HG02642 (cell line): ENCODE measurements around the gene RARS1.
A peak's percentile ranks its signal among the peaks of the same experiment; 100 is the strongest.

Experiments used
- ATAC-seq: cut with Tn5 transposase; IDR thresholded peaks from one replicate; pipeline ENCODE4 v1.9.1; 2021; ENCODE audit warnings: mild to moderate bottlenecking; ENCODE audit not compliant: unreplicated experiment, poor library complexity

The RARS1 gene

GRCh38 chr5:168486136-168486879, at the start of gene RARS1:
Gene RARS1 (plus strand): TSS chr5:168486471. CDS start chr5:168486499, 28 bp downstream.
- ATAC-seq: peak; percentile 93

GRCh38 chr5:168438349-168438748, 47.9 kb upstream of the RARS1 start:
- ATAC-seq: no peak

DNA sequence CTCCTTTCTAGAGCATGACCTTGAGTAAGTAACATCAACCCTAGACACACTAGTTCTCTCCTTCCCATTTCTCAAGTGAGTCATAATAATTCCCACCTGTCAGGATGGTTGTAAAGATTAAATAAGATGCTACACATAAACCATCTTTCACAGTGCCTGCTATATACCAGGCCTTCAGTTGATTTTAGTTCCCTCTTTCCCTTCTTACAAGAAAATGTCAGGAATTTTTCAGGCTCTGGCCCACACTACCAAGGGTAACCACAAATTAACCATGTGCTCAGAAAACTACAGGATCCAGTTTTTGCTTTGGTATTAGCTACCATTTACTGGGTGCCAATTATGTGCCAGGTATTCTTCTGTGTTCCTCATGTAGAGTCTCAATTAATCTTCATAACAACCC, 42.7 kb upstream of the RARS1 start:
- ATAC-seq: no peak

DNA sequence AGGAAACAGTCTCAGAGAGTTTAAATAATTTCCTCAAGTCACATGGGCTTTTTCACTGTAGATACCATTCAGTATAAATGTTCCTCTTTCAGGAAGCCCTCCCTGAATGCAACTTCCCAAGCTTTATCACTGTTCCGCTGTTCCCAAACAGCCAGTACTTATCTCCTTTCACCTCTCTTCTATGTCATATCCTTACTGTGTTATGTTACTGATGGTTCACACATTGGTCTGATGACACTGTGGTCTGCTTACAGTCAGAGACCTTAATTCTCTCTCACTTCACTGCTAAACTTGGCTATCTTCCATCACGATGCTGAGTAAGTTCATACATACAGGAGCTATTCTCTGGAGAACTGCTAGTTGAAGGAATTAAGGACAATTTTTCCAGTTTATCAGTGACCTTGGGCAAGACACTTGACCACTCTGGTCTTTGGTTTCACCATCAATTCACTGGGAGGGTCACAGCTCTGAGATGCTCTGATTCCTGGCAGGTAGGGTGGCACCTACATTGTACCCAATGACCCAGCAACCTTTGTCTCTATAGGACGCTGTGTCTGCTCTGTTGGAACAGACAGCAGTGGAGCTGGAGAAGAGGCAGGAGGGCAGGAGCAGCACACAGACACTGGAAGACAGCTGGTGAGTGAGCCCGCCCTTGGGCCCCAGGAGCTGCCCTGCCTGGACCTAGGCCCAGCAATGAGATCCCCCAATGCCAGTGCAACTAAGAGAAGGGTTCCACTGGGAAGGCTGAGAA, 42.1 kb upstream of the RARS1 start:
- ATAC-seq: no peak

- no peak for ATAC-seq
Measured at GRCh38 chr5:168446983-168447619, 39.2 kb upstream of the RARS1 start.

DNA sequence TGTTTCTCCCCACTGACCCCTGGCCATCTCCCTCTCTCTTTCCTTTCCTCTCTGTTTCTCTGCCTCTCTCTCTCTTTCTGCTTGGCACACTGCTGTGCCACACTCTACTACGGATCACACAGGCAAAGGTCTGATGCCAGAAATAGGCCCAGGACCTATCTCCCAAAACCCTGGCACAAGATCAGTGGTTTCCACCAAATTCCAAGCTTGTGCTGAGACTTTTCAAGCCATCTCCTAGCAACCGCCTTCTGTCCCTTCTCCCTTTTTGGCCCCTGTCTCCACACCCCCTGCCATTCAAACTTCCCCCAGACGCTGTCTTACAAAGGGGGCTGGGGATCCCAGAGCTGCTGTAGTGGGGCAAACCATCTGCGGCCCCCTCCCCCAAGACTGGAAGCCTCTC, 38.5 kb upstream of the RARS1 start:
- ATAC-seq: no peak

DNA sequence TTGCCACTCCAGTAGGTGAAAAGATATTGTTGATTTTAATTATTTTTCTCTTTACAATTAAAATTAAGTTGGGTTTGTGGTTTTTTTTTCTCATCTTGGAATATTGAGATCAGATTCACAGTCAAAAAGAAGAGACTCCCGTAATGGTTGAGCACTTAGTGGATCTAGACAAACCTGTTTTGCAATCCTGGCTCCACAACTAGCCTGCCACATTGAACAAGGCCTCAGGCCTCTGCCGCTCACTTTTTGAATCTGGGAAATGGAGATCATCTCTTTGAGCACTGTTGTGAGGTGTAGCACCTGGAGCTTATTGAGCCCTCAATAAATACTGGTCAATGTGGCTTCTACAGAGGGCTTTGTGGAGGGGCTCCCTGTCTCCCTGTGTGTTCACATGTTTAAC, 37.1 kb upstream of the RARS1 start:
- no peak for ATAC-seq

- no peak for ATAC-seq
Measured at GRCh38 chr5:168451565-168451964, 34.7 kb upstream of the RARS1 start.

GRCh38 chr5:168455201-168455600, 31.1 kb upstream of the RARS1 start:
- no peak for ATAC-seq

GRCh38 chr5:168457542-168457941, 28.7 kb upstream of the RARS1 start:
- no peak for ATAC-seq

DNA sequence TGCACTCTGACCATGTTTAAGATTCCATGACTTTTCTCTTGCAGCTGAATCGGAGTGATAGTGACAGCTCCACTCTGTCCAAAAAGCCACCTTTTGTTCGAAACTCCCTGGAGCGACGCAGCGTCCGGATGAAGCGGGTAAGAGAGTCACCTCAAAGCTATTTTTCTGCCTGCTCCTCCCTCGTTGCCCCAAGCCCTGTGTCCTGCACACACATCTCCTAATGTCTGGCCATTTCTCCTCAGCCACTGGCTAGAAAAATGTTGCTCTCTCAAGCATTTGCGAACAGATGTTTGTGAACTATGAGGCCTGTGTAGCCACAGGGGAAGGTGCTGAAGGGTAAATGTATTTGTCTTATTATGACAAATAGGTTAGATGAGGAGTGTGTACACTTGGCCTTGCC, 25.7 kb upstream of the RARS1 start:
- ATAC-seq: no peak

- no peak for ATAC-seq
Measured at GRCh38 chr5:168463081-168463480, 23.2 kb upstream of the RARS1 start.

DNA sequence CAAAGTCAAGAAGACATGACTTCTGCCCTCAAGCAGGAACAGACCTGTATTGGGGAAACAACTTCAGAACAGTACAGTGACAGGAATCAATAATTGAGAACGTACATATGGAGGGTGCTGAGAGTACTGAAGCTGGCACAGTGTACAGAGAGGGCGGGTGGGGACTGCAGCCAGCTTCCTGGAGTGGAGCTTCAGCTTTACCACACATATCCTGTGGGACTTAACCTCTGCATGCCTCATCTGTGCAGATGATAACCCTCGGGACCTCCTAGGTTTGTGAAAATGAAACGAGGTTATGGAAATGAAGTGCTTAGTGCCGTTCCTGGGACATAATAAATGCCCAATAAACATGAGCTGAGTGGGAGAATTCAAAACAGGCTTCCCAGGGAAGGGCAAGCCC, 22.1 kb upstream of the RARS1 start:
- ATAC-seq: no peak

DNA sequence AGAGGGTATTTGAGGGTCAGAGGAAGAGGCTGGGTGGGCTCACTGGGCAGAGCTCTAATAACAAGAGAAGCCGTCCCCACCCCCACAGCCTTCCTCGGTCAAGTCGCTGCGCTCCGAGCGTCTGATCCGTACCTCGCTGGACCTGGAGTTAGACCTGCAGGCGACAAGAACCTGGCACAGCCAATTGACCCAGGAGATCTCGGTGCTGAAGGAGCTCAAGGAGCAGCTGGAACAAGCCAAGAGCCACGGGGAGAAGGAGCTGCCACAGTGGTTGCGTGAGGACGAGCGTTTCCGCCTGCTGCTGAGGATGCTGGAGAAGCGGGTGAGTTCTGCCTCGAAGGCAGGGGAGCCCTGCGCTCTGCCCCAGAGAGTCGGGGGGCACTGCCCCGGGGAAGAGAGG, 21.6 kb upstream of the RARS1 start:
- no peak for ATAC-seq

DNA sequence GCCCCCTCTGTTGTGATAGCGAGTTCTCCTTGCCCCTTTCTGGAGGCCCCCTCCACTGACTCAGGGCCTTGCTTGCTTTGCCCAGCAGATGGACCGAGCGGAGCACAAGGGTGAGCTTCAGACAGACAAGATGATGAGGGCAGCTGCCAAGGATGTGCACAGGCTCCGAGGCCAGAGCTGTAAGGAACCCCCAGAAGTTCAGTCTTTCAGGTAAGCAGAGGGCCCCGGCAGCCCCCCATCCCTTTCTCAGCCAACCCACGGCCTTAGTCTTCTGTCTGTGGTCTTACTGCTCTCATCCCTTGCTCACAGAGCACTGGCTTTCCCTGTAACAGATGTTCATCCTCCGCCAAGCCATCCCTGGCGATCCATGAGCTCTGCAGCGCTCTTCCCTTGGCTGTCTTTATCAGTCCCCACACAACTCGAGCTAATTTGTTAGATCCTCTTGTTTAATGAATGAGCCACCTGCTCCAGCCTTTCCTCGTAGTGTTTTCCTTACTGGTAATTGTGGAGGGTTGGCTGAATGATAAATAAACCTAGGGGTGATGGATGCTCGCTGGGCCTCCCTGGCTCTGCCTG, 18.4 kb upstream of the RARS1 start:
- no peak for ATAC-seq

GRCh38 chr5:168468836-168469235, 17.4 kb upstream of the RARS1 start:
- no peak for ATAC-seq

DNA sequence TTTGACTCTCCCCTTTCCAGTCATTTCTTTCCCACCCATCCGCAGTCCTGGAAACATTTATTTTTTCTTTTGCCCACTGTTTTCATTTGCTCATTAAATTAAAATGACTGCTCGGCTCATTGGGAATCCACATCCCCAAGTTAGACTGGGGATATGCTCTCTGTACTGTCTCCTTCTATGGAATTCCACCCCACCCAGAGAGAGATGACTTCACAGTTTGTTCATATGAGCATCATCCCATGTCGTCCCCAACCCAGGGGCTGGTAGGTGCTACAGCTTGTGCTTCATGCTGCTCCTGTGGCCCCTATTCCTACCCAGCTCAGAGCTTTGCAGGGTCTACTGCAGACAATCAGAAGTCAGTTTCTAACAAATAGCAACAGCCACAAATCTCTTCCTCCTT, 16.5 kb upstream of the RARS1 start:
- no peak for ATAC-seq

GRCh38 chr5:168471785-168472184, 14.5 kb upstream of the RARS1 start:
- ATAC-seq: no peak

DNA sequence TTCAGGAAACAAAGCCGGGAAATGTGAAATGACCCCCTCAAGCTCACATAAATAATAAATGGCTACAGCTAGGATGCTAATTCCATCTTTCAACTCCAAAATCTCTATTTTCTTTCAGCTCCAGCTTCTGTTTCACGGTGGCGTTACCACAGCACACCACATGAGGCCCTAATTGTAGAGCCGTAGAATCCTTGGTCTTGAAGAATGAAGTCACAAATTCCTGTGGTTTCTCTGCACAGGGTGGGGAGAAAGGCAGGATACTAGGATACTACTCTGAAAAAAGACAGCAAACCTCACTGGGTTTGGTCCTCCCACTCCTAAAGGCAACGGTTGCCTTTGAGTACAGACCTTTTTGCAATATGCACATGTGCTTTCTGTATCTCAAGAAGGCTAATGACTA, 13.9 kb upstream of the RARS1 start:
- ATAC-seq: no peak

DNA sequence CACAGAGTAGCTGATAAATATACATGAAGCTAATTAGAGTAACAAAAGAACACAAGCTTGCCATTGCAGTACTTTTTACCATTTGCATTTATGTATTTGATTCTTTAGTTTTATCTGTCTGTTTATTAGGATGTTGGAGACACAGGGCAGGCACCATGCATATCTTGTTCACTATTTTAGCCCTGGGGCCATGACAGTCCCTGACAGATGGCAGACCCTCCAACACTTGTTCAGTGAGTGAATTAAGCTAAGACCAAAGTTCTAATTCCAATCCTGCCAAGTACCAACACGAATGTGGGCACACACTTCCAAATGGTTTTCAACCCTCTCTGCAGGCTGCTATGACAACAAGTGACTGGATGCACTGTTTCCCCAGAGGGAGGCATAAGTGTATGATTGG, 12.0 kb upstream of the RARS1 start:
- no peak for ATAC-seq

GRCh38 chr5:168477060-168477459, 9.2 kb upstream of the RARS1 start:
- ATAC-seq: no peak
